Glomerular visceral epithelial cell (primary cell): Measurements from ENCODE around the gene WNT5A.

Experiments used
- DNase-seq: peaks from one replicate; pipeline ENCODE4 v3.0.0-alpha.2; 2016; ENCODE audit errors: extremely low spot score

The WNT5A gene

DNA sequence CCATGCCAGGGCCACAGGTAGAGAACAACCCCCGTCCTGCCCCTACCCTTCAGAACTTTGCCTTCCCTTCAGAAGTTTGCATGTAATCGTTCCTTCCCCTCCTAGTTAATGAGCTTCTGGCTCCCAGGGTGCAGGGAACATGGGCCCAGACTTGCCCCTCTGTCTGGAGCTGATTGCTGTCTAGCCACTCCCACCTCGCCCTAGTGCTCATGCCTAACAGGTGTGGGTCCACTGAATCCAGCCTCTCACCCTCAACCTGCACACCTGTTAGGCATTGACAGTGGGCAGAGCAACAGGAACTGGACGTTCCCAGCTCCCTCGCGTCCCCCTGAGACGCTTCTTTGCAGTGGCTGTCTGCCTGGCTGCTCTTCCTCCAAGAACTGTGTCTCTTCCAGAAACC, 40.3 kb downstream of the WNT5A start:
- no peak for DNase-seq

DNA sequence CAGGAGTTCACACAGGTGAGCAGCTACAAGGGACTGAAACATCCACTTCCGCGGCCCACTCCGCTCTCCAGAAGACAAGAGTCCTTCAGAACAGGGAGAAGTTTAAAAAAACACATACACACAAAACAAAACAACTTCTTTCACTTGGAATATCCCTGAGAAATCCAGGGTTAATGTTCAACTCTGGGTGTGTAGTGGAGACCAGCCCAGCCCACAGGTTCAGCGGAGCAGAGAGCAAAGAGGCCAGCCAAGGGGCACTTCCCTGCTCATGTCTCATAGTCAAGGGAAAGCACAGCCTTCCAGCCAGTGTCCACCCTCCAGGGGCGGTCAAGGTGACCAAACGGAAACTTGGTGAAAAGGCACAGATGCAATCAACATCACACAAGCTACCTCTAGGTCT, 41.6 kb downstream of the WNT5A start:
- peak; percentile 78 for DNase-seq

- DNase-seq, result no peak
Observed at GRCh38 chr3:55443346-55443745, 43.8 kb downstream of the WNT5A start.

- DNase-seq, result no peak
Observed at GRCh38 chr3:55442861-55443260, 44.2 kb downstream of the WNT5A start.

DNA sequence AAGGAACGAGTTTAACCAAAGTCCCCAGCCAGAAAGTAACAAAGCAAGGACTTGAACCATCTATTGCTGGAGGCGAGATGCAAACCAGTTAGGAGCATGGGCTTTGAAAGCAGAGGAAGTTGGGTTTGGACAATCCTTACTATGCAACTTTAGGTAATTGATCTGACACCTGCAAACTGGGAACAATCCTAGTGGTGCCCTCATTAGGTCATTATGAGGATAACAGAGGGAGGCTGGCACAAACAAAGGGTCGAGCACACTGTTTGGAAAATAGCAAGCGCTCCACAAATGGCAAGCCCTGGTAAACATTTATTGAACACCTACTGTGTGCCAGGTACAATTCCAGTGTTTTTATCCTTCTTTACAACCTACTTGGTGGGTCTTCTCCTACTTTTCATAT, 45.6 kb downstream of the WNT5A start:
- no peak for DNase-seq

DNA sequence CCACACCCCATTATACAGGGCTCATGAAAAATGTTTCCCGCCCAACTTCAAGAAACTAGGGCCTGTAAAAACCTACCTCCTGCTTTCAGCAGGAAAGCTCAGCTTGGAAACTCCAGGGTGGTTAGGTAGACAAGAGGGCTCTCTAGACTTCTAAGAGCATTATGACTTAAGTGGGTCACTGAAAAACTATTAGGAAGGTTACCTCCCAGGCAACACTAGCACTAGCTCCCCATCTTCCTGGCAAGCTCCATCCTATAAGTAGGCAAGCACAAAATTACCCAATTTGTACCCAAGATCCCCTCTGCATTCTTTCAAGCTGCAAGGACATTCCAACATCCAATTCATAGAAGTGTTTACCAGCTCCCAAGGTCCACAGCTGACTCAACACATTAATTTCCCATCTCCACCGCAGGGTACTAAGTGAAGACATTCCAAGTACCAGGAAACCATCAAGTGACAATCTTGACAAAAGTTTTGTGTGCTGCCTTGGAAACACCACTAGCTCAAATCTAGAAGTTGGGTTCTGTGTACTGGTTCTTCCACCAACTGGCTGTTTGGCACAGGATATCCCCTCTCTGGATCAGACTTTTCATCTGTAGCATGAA, 46.9 kb downstream of the WNT5A start:
- DNase-seq, result no peak

DNA sequence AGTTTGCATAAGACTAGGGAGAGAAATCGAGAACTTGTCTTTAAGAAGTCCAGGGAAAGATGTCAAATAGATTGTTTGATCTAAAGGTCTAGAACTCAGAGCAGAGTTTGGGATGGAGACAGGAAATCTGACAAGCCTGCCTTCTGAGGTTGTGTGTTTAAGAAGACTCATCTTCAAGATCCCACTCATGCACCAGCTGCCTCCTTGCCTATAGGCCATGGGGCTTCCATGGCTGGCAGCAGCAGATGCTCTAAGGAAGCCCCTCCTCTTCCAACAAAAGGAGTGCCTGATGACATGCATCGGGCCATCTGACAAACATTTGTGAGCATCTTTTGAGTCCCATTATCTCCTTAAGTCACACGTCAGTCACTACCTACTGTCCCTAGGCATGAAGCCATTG, 47.4 kb downstream of the WNT5A start:
- no peak for DNase-seq

- DNase-seq, result no peak
Observed at GRCh38 chr3:55436644-55437043, 50.5 kb downstream of the WNT5A start.

GRCh38 chr3:55435491-55435890, 51.6 kb downstream of the WNT5A start:
- no peak for DNase-seq

DNA sequence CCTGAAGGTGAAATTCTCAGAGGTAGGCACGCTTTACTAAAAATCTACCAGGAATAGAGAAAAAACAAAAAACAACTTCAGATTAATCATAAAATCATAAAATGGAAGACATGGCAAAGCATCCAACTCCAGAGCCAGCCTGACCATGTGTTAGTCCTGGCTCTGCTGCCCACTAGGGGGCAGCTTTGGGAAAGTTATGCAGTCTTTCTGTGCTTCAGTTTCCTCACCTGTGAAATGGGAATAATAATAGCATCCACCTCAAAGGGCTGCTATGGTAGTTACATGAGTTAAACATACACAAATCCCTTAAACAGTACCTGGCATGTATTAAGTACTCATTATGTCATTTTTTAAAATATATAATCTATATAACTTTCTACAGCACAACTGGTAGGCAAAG, 52.3 kb downstream of the WNT5A start:
- peak; percentile 29 for DNase-seq

DNA sequence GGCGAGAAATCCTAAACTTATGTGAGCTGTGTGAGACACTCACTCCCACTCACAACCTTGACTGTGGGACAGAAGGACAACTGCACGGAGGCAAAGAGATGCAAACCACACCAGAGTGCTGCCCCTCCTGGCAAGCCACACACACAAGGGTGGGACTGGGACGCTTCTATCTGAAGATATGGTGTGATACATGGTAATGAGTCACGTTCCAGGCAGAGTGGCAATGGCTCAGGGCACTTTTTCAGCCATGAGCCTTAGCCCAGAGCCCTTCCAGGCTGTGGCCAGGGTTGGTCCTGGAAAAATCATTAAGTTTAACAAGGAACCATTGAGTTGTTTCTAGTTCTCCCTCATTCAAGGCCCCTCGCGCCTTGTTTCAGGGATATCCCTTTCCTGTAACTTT, 56.1 kb downstream of the WNT5A start:
- DNase-seq, result no peak

GRCh38 chr3:55427739-55428138, 59.4 kb downstream of the WNT5A start:
- no peak for DNase-seq

GRCh38 chr3:55426486-55426885, 60.6 kb downstream of the WNT5A start:
- DNase-seq, result no peak

GRCh38 chr3:55423782-55424181, 63.3 kb downstream of the WNT5A start:
- DNase-seq, result no peak

DNA sequence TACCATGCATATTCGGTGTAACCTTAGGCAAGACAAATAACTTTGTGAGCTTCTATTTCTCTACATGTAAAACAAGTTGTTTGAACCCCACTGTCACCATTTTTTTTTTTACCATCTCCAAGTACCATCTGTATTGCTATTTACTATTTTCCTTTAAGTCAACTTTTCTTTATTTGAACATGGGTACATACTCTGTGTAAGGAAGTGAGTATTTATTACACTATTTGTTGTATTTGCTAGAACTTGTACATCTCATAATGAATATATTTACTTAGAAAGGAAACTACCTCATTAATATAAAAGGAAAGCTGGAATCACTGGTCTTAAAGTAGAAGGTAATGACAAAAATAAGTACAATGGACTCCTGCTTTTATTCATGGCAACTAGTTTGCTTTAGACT, 69.9 kb downstream of the WNT5A start:
- no peak for DNase-seq

DNA sequence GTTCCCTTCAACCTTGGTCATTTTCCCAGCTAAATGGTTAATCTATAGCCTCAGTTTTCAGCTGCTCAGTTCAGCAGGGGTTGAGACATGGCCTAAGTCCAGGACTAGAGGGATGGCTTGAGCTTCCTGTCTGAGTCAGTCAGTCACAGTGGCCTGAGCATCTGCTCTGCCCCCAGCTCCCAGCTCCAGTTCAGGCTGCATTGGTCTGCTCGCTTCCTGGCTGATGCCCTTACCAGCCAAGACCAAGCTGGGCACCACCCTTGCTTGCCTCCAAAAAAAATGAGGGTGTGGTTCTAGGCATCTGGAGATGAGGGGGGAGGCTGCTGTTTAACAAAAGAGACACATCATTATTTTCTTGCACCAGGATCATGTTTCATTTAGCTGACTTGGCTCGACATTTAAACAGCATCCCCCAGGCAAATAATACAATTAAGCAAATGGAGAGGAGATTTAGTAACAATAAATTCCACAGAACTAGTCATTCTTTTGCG, 70.7 kb downstream of the WNT5A start:
- DNase-seq, result peak; percentile 89
